ENCODE results near the gene PPFIA3. TPM values are rescaled to one million over a fixed set of nuclear protein-coding genes. Genes with fewer than 3 reads are reported as not detected.

The PPFIA3 gene
- total and polyA plus RNA-seq, 2 experiments from 2014 or later, result 30.4 to 32.5 TPM

DNA sequence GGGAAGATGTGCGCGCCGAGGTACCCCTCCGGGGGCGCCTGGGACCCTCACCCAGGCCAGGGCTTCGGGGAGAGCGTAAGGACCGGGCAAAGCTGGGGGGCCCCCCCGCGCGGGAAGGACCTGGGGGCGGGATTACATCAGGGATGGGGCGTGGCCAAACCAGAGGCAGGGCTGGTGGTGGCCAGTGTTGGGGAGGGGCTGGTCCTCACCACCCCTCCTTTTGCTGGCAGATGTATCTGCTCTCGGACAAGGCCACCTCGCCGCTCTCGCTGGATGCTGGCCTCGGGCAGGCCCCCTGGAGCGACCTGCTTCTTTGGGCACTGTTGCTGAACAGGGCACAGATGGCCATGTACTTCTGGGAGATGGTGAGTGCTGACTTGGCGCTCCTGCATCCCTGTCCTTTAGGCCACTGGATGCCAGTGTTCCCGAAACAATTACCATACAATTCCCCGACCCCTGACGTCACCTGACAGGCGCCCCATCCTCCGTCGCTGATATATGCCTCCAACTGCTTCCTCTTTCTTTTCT, 63.6 kb downstream of the PPFIA3 start:
- Histone ChIP-seq H3K27me3 (no peaks in the 10 kb centered on the region), H3K9me3 (ENCODE audit: low read depth) (no peaks in the 10 kb centered on the region), H3K4me3 (no peak overlapping the region), H3K4me1 (ENCODE audit: low read depth) (no peaks in the 10 kb centered on the region), H3K36me3 (peaks cover 26% of the 10 kb centered on the region), H3K27ac (no peak overlapping the region)
- TF ChIP-seq, protein P1, sequence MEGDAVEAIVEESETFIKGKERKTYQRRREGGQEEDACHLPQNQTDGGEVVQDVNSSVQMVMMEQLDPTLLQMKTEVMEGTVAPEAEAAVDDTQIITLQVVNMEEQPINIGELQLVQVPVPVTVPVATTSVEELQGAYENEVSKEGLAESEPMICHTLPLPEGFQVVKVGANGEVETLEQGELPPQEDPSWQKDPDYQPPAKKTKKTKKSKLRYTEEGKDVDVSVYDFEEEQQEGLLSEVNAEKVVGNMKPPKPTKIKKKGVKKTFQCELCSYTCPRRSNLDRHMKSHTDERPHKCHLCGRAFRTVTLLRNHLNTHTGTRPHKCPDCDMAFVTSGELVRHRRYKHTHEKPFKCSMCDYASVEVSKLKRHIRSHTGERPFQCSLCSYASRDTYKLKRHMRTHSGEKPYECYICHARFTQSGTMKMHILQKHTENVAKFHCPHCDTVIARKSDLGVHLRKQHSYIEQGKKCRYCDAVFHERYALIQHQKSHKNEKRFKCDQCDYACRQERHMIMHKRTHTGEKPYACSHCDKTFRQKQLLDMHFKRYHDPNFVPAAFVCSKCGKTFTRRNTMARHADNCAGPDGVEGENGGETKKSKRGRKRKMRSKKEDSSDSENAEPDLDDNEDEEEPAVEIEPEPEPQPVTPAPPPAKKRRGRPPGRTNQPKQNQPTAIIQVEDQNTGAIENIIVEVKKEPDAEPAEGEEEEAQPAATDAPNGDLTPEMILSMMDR (IDR thresholded peaks at IDR 0.05; ENCODE audit: low read depth, low read length), result no peak
- no peak for DNase-seq (ENCODE audit: low read depth in 1 of 2, low spot score in 1 of 2)

DNA sequence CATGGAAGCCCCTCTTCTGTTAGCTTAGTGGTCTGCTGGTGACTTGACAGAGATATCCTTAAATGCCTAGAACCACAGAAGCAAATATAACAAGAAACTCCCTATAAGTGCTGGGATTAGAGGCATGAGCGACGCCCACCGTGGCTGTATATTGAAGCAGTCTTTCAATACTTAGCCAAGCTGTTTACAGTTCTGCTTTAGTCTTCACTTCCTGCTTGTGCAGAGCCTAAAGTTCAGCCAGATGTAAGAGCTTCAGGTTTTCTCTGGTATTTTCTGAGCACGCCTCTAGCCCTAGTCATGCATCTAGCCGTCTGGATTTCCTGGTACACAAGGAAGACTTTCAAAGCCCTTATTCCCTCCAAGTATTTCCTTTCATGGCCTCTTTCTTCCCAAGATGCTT, 66.8 kb downstream of the PPFIA3 start:
- Histone ChIP-seq H3K27me3 (no peaks in the 10 kb centered on the region), H3K9me3 (ENCODE audit: low read depth) (no peaks in the 10 kb centered on the region), H3K27ac (no peak overlapping the region), H3K4me1 (ENCODE audit: low read depth) (no peaks in the 10 kb centered on the region), H3K36me3 (peaks cover 48% of the 10 kb centered on the region), H3K4me3 (no peak overlapping the region)
- TF ChIP-seq, protein P1 (IDR thresholded peaks at IDR 0.05; ENCODE audit: low read depth, low read length), result no peak
- DNase-seq (ENCODE audit: low read depth in 1 of 2, low spot score in 1 of 2), result no peak

- Histone ChIP-seq H3K27ac (no peak overlapping the region), H3K27me3 (no peaks in the 10 kb centered on the region), H3K4me3 (no peak overlapping the region), H3K9me3 (ENCODE audit: low read depth) (no peaks in the 10 kb centered on the region), H3K36me3 (peaks cover 54% of the 10 kb centered on the region), H3K4me1 (ENCODE audit: low read depth) (no peaks in the 10 kb centered on the region)
- DNase-seq (ENCODE audit: low read depth in 1 of 2, low spot score in 1 of 2), result no peak
- TF ChIP-seq, protein P1 (IDR thresholded peaks at IDR 0.05; ENCODE audit: low read depth, low read length), result no peak
These were observed 69.4 kb downstream of the PPFIA3 start for GRCh38 chr19:49188626-49189200.

DNA sequence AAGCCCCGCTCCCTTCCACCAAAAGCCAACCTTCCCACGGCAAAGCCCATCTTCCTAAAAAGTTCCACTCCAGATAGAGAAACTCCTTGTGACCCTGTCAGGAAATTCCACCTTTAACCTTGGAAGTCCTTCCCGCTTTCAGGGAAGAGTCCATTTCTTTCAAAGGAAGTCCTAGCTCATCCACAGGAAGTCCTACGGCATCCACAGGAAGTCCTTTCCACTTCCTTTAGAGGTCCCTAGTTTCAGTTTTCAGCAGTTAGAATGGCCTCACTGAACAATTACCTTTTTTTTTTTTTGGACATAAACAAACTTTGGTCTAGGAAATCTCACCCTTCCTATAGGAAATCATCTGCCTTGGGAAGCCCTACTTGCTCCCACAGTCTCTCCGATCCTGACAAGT, 69.9 kb downstream of the PPFIA3 start:
- DNase-seq (ENCODE audit: low read depth in 1 of 2, low spot score in 1 of 2), result no peak
- peaks cover 54% of the 10 kb centered on the region for H3K36me3 ChIP-seq

DNA sequence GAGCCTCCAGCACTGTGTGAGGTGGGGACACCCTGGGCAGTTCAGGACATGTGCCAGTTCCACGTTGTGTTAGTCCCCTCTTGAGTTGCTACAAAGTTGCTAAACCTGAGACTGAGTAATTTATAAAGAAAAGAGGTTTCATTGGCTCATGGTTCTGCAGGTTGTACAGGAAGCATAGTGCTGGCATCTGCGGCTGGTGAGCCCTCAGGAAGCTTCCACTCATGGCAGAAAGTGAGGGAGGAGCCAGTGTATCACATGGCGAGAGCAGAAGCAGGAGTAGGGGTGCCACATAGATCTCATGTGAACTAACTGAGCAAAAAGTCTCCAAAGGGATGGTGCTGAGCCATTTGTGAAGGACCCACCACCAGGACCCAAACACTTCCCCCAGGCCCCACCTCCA, 71.4 kb downstream of the PPFIA3 start:
- H3K36me3 ChIP-seq, result peaks cover 50% of the 10 kb centered on the region
- no peaks in the 10 kb centered on the region for H3K27me3 ChIP-seq
- H3K9me3 ChIP-seq (ENCODE audit: low read depth), result no peaks in the 10 kb centered on the region
- TF ChIP-seq, protein P1 (IDR thresholded peaks at IDR 0.05; ENCODE audit: low read depth, low read length), result no peak
- H3K4me3 ChIP-seq, result no peak overlapping the region
- no peaks in the 10 kb centered on the region for H3K4me1 ChIP-seq (ENCODE audit: low read depth)
- no peak for DNase-seq (ENCODE audit: low read depth in 1 of 2, low spot score in 1 of 2)
- H3K27ac ChIP-seq, result no peak overlapping the region

More for the DNA sequence above, 69.9 kb downstream of the PPFIA3 start:
- TF ChIP-seq, protein P1 (IDR thresholded peaks at IDR 0.05; ENCODE audit: low read depth, low read length), result no peak
- Histone ChIP-seq H3K4me3 (no peak overlapping the region), H3K27ac (no peak overlapping the region), H3K4me1 (ENCODE audit: low read depth) (no peaks in the 10 kb centered on the region), H3K27me3 (no peaks in the 10 kb centered on the region), H3K9me3 (ENCODE audit: low read depth) (no peaks in the 10 kb centered on the region)

All from cardiac muscle cell (in vitro differentiated cells and primary cell).